Trophoblast cell (in vitro differentiated cells and primary cell): ENCODE data around the gene MEGF11.

Source experiments
- DNase-seq, 2 donors: peaks; one replicate each; pipeline ENCODE4 v3.0.0-alpha.2; 2016
- H2AFZ ChIP-seq: 2 replicates; pipeline ENCODE4 v1.6.1; 2013; ENCODE audit warnings: low read length, moderate library complexity, mild to moderate bottlenecking; ENCODE audit not compliant: insufficient read depth, poor library complexity
- H2AK5ac ChIP-seq: 2 replicates; pipeline ENCODE4 v1.6.1; 2013; ENCODE audit warnings: mild to moderate bottlenecking, low read length
- H2BK120ac ChIP-seq: 2 replicates; pipeline ENCODE4 v1.6.1; 2013; ENCODE audit warnings: low read length, mild to moderate bottlenecking, moderate library complexity; ENCODE audit not compliant: insufficient read depth, poor library complexity
- H2BK12ac ChIP-seq: 2 replicates; pipeline ENCODE4 v1.6.1; 2013; ENCODE audit warnings: mild to moderate bottlenecking, low read length, moderate library complexity
- H2BK5ac ChIP-seq: 2 replicates; pipeline ENCODE4 v1.6.1; 2013; ENCODE audit warnings: low read length, low read depth, moderate library complexity, mild to moderate bottlenecking; ENCODE audit not compliant: poor library complexity
- H3K14ac ChIP-seq: 2 replicates; pipeline ENCODE4 v1.6.1; 2013; ENCODE audit warnings: mild to moderate bottlenecking, low read length
- H3K18ac ChIP-seq: 2 replicates; pipeline ENCODE4 v1.6.1; 2013; ENCODE audit warnings: mild to moderate bottlenecking, low read length
- H3K23ac ChIP-seq: 2 replicates; pipeline ENCODE4 v1.6.1; 2013; ENCODE audit warnings: low read length
- H3K27ac ChIP-seq: 2 replicates; pipeline ENCODE4 v1.5.1; 2013; ENCODE audit warnings: low read depth, mild to moderate bottlenecking, inconsistent platforms, low read length, moderate library complexity
- H3K27me3 ChIP-seq: 2 replicates; pipeline ENCODE4 v1.6.1; 2013; ENCODE audit warnings: inconsistent platforms, mild to moderate bottlenecking, low read length, moderate library complexity; ENCODE audit not compliant: insufficient read depth
- H3K36me3 ChIP-seq, 2 experiments: 1 replicate in 1 of 2; 2 replicates in 1 of 2; pipeline ENCODE4 v1.6.1; 2013; ENCODE audit warnings: low read length in 2 of 2, mild to moderate bottlenecking in 2 of 2, moderate library complexity in 1 of 2; ENCODE audit not compliant: insufficient read depth in 2 of 2, control insufficient read depth in 1 of 2
- H3K4ac ChIP-seq: 2 replicates; pipeline ENCODE4 v1.6.1; 2013; ENCODE audit warnings: low read depth, mild to moderate bottlenecking, low read length, moderate library complexity
- H3K4me1 ChIP-seq, 2 experiments: 1 replicate in 1 of 2; 2 replicates in 1 of 2; pipeline ENCODE4 v1.6.1; 2013; ENCODE audit warnings: low read length in 2 of 2, mild to moderate bottlenecking in 2 of 2, moderate library complexity in 1 of 2; ENCODE audit not compliant: insufficient read depth in 2 of 2, control insufficient read depth in 1 of 2
- H3K4me2 ChIP-seq: 2 replicates; pipeline ENCODE4 v1.6.1; 2013; ENCODE audit warnings: inconsistent platforms, mild to moderate bottlenecking, low read length, moderate library complexity
- H3K4me3 ChIP-seq: 2 replicates; pipeline ENCODE4 v1.5.1; 2013; ENCODE audit warnings: mild to moderate bottlenecking, low read depth, low read length, inconsistent platforms
- H3K79me1 ChIP-seq: one replicate; pipeline ENCODE4 v1.6.1; 2013; ENCODE audit warnings: low read length
- H3K79me2 ChIP-seq: 2 replicates; pipeline ENCODE4 v1.6.1; 2013; ENCODE audit warnings: low read length, mild to moderate bottlenecking; ENCODE audit not compliant: control insufficient read depth, insufficient read depth, poor library complexity
- H3K9ac ChIP-seq: 2 replicates; pipeline ENCODE4 v1.6.1; 2013; ENCODE audit warnings: mild to moderate bottlenecking, low read length
- H3K9me3 ChIP-seq: 2 replicates; pipeline ENCODE4 v1.6.1; 2013; ENCODE audit warnings: low read depth, mild to moderate bottlenecking, control low read depth, inconsistent platforms, low read length; ENCODE audit not compliant: insufficient read depth
- H4K12ac ChIP-seq: 2 replicates; pipeline ENCODE4 v1.6.1; 2013; ENCODE audit warnings: low read depth, mild to moderate bottlenecking, low read length, moderate library complexity
- H4K8ac ChIP-seq: 2 replicates; pipeline ENCODE4 v1.6.1; 2013; ENCODE audit warnings: low read depth, mild to moderate bottlenecking, low read length, moderate library complexity
- H4K91ac ChIP-seq: one replicate; pipeline ENCODE4 v1.6.1; 2013; ENCODE audit warnings: low read depth, mild to moderate bottlenecking, low read length, moderate library complexity
- WGBS: extraction: QIAGEN DNeasy Blood & Tissue Kit; methylation state at CpG from one replicate; pipeline ENCODE4 v1.1.7; 2013; ENCODE audit warnings: missing lambda C conversion rate; ENCODE audit not compliant: insufficient read length, insufficient coverage; ENCODE audit errors: extremely low coverage; 5-methylcytosine and 5-hydroxymethylcytosine counted together

MEGF11 gene

DNA sequence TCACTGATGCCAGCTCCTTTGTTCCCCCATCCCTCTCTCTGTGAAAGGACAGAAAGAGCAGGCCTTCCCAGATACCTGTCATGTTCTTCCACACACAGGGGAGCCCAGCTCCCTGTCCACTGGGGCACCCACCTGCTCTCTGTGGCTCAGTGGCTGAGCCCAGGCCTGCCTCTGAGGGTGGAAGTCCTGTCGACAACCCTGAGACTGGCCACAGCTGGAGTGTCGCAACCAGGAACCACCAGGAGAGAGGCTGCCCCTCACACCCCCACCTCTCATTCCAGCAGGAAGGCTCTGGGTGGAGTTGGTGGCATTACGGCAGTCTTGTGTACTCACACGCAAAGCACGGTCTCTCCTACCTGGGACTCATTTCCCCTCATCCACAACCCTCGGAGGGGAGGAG lies 66.3 kb downstream of the MEGF11 start:
- Histone ChIP-seq H3K79me1 (no peaks in the 10 kb centered on the region), H2AFZ (no peak overlapping the region), H3K4ac (no peak overlapping the region), H3K27me3 (no peaks in the 10 kb centered on the region), H4K12ac (no peak overlapping the region), H3K4me1 (peaks cover 0 to 4% of the 10 kb centered on the region in 2 experiments), H3K79me2 (no peaks in the 10 kb centered on the region), H3K18ac (no peak overlapping the region), H2BK12ac (no peak overlapping the region), H2BK5ac (no peak overlapping the region), H2BK120ac (no peak overlapping the region), H3K9me3 (no peaks in the 10 kb centered on the region), H4K8ac (no peak overlapping the region), H2AK5ac (no peak overlapping the region), H4K91ac (no peak overlapping the region), H3K9ac (no peak overlapping the region), H3K36me3 (no peaks in the 10 kb centered on the region), H3K4me3 (no peak overlapping the region), H3K23ac (no peak overlapping the region), H3K4me2 (no peak overlapping the region), H3K27ac (no peak overlapping the region), H3K14ac (no peak overlapping the region)
- DNase-seq = no peak
- no CpG with 5 or more reads among the region's 6 CpGs for WGBS

DNA sequence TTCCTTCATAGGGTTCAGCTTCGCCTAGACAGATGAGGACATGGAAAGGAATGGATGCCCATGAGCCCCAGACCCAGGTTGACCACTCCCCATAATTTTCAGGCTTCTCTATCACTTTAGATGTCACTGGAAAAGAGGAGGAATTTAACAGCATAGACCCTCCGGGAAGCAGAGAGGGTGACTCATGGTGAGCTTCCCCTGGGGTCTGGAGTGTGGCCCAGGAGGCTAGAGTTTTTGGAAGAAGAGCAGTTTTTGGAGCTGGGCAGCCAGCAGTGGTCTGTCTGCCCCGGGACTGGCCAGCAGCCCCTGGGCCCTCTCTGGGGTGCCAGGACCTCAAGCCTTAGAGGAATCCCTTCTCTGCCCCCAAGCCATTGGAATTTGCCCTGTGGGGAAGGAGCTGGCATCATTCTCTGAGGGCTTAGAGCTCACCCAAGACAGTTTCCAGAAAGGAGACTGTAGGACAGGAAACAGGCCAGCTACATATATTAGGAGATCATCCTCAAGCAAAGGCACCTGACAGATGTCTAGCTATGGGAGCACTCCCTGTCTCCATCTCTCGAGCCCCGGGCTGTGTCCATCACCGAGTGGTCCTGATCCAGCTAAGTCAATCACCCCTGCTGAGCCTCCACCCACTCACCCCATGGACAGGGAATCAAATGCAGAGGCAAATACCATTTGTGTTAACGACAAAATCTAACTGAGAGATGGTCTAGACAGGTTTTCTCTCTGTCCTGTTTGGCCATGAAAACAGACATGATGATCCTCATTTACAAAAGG lies 67.3 kb downstream of the MEGF11 start:
- DNase-seq = no peak
- Histone ChIP-seq H3K4me3 (no peak overlapping the region), H2AFZ (no peak overlapping the region), H3K27ac (no peak overlapping the region), H3K9ac (no peak overlapping the region), H4K12ac (no peak overlapping the region), H3K27me3 (no peaks in the 10 kb centered on the region), H3K79me1 (no peaks in the 10 kb centered on the region), H2BK120ac (no peak overlapping the region), H2AK5ac (no peak overlapping the region), H3K4ac (no peak overlapping the region), H3K23ac (no peak overlapping the region), H2BK5ac (no peak overlapping the region), H3K4me2 (no peak overlapping the region), H4K8ac (no peak overlapping the region), H3K79me2 (no peaks in the 10 kb centered on the region), H3K36me3 (no peaks in the 10 kb centered on the region), H4K91ac (no peak overlapping the region), H2BK12ac (no peak overlapping the region), H3K9me3 (no peaks in the 10 kb centered on the region), H3K14ac (no peak overlapping the region), H3K18ac (no peak overlapping the region), H3K4me1 (peaks cover 0 to 4% of the 10 kb centered on the region in 2 experiments)
- no CpG with 5 or more reads among the region's 7 CpGs for WGBS

DNA sequence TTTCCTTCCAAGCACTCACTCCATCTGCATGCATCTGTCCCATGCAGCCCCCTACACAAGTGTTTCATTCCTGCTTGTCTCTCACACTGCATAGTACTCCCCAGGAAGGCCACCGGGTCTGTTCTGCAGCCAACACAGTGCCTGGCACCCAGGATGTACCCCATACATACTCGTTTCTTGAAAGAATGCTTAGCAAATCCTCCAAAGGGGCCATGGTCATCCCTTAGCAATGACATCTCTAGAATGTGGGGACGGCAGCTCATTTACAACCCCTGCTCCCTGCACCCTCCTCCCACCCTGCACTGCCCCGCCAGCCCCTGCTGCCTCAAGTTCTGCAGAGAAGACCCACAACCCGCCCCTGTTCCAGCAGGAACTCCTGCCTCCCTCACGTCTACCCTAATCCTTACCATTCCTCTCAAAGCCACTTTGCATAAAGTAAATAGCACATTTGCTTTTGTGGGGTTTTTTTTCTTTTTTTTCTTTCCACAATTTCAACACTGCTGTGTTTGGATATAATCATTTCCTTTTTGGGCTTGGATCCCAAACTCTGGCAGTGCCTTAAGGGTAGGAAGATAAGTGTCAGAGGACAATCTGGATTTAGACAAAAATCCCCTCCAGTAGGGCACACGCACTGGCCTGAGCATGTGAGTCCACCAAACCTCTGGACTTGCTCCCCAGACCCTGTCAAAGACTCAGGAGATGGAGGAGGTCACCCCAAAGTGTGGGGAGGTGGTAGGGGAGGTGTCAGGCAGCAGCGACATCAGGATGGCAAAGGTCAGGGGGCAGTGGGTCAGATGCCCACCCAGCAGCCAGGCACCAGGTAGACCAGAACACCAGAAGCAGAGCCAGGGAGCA lies 68.4 kb downstream of the MEGF11 start:
- Histone ChIP-seq H3K4me3 (no peak overlapping the region), H3K36me3 (no peaks in the 10 kb centered on the region), H3K4me2 (no peak overlapping the region), H3K14ac (no peak overlapping the region), H3K4ac (no peak overlapping the region), H4K8ac (no peak overlapping the region), H2AK5ac (no peak overlapping the region), H3K9me3 (no peaks in the 10 kb centered on the region), H2BK5ac (no peak overlapping the region), H3K79me2 (no peaks in the 10 kb centered on the region), H3K18ac (no peak overlapping the region), H3K4me1 (peaks cover 0 to 4% of the 10 kb centered on the region in 2 experiments), H2BK12ac (no peak overlapping the region), H2BK120ac (no peak overlapping the region), H3K23ac (no peak overlapping the region), H3K79me1 (no peaks in the 10 kb centered on the region), H4K91ac (no peak overlapping the region), H3K9ac (no peak overlapping the region), H3K27ac (no peak overlapping the region), H2AFZ (no peak overlapping the region), H3K27me3 (no peaks in the 10 kb centered on the region), H4K12ac (no peak overlapping the region)
- WGBS = no CpG with 5 or more reads among the region's 8 CpGs
- DNase-seq = no peak

DNA sequence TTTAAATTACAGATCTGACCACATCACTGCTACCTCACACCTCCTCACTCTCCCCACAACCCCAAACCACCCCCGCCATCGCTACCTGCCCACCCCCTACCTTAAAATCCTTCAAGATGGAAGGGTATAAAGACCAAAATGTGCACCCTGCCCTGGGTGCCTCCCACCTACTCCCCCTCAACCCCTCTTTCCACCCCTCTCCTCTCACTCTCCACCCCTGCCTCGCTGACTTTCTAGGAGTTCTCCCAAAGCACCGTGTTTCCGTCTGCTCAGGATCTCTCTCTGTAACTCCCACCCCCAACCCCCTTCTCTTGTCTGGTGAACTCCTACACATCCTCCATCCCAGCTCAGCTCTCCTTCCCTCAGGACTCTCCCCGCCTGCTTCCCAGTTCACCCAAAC lies 69.1 kb downstream of the MEGF11 start:
- no peaks in the 10 kb centered on the region for H3K79me1 ChIP-seq
- no peak for DNase-seq
- no peak overlapping the region for H2BK5ac ChIP-seq
- peaks cover 0 to 4% of the 10 kb centered on the region in 2 experiments for H3K4me1 ChIP-seq
- no peaks in the 10 kb centered on the region for H3K27me3 ChIP-seq
- no peak overlapping the region for H3K18ac ChIP-seq
- H4K8ac ChIP-seq = no peak overlapping the region
- no peak overlapping the region for H2AK5ac ChIP-seq
- no peak overlapping the region for H2BK12ac ChIP-seq
- no peaks in the 10 kb centered on the region for H3K79me2 ChIP-seq
- no peak overlapping the region for H3K4me2 ChIP-seq
- 100% methylated on average over 1 of the region's 6 CpGs for WGBS
- H2BK120ac ChIP-seq = no peak overlapping the region
- no peak overlapping the region for H3K27ac ChIP-seq
- H3K4ac ChIP-seq = no peak overlapping the region
- no peak overlapping the region for H2AFZ ChIP-seq
- H4K12ac ChIP-seq = no peak overlapping the region
- H4K91ac ChIP-seq = no peak overlapping the region
- no peak overlapping the region for H3K4me3 ChIP-seq
- H3K14ac ChIP-seq = no peak overlapping the region
- no peaks in the 10 kb centered on the region for H3K36me3 ChIP-seq
- no peak overlapping the region for H3K23ac ChIP-seq
- no peak overlapping the region for H3K9ac ChIP-seq
- no peaks in the 10 kb centered on the region for H3K9me3 ChIP-seq
